SU-DHL-6 (cell line): ENCODE results near the gene HDGFL2.

ENCODE experiments used
- H2AFZ ChIP-seq: fragments of 200-600 bp; sonication (generic); 2 replicates; pipeline ENCODE4 v1.6.1; 2014; ENCODE audit warnings: low read depth, mild to moderate bottlenecking, moderate library complexity, mixed read lengths, antibody characterized with exemption, low read length; ENCODE audit not compliant: severe bottlenecking
- H3F3A ChIP-seq: fragments of 200-600 bp; shearing (Covaris generic); 2 replicates; pipeline ENCODE4 v1.6.0; 2016; ENCODE audit warnings: antibody characterized with exemption, mild to moderate bottlenecking; ENCODE audit not compliant: insufficient read depth
- H3K27ac ChIP-seq: fragments of 200-600 bp; sonication (generic); 2 replicates; pipeline ENCODE4 v1.5.1; 2016; ENCODE audit warnings: low read depth, mild to moderate bottlenecking, low read length, moderate library complexity, mixed read lengths
- H3K27me3 ChIP-seq: fragments of 200-600 bp; sonication (generic), shearing (Covaris generic); 2 replicates; pipeline ENCODE4 v1.6.0; 2014; ENCODE audit warnings: mild to moderate bottlenecking, low read length
- H3K36me3 ChIP-seq: fragments of 200-600 bp; sonication (generic); 2 replicates; pipeline ENCODE4 v1.6.1; 2014; ENCODE audit warnings: mild to moderate bottlenecking, low read length, mixed read lengths
- H3K4me2 ChIP-seq: fragments of 300-600, 200-600 bp; shearing (Covaris generic), sonication (generic); 2 replicates; pipeline ENCODE4 v1.6.0; 2014; ENCODE audit warnings: low read length, low read depth, mild to moderate bottlenecking; ENCODE audit not compliant: poor library complexity, severe bottlenecking
- H3K4me3 ChIP-seq: fragments of 200-600 bp; sonication (generic); 2 replicates; pipeline ENCODE4 v1.5.1; 2014; ENCODE audit warnings: antibody characterized with exemption, low read length, mild to moderate bottlenecking, mixed read lengths; ENCODE audit not compliant: insufficient read depth, poor library complexity, severe bottlenecking
- H3K79me2 ChIP-seq: fragments of 200-600 bp; sonication (generic); 2 replicates; pipeline ENCODE4 v1.6.1; 2014; ENCODE audit warnings: mild to moderate bottlenecking, low read length, moderate library complexity; ENCODE audit not compliant: insufficient read depth
- H3K9ac ChIP-seq: fragments of 200-600 bp; sonication (generic); 2 replicates; pipeline ENCODE4 v1.7.0; 2014; ENCODE audit warnings: mild to moderate bottlenecking, low read length
- H3K9me2 ChIP-seq: fragments of 200-600 bp; sonication (generic); replicated peaks from 2 replicates; pipeline ENCODE4 v1.6.1; 2014; ENCODE audit warnings: low read length; ENCODE audit not compliant: insufficient read depth
- H3K9me3 ChIP-seq: fragments of 200-600 bp; sonication (generic); 2 replicates; pipeline ENCODE4 v1.6.1; 2014; ENCODE audit warnings: low read length, mixed read lengths; ENCODE audit not compliant: insufficient read depth
- H4K20me1 ChIP-seq: fragments of 200-600 bp; sonication (generic); 2 replicates; pipeline ENCODE4 v1.6.1; 2014; ENCODE audit warnings: low read depth, mild to moderate bottlenecking, antibody characterized with exemption, low read length, moderate library complexity, mixed read lengths
- EZH2phosphoT487 ChIP-seq: fragments of 200-600 bp; sonication (generic), shearing (Covaris generic); conservative IDR thresholded peaks from 2 replicates; pipeline ENCODE4 v1.6.1; 2018; ENCODE audit warnings: mild to moderate bottlenecking, antibody characterized with exemption, low read length, moderate library complexity, mixed read lengths
- TF ChIP-seq, protein P1 (sequence below): fragments of 200-600 bp; sonication (generic); IDR thresholded peaks from one replicate; pipeline ENCODE4 v1.5.1; 2017; ENCODE audit warnings: antibody characterized with exemption, mild to moderate bottlenecking, low read length, moderate library complexity; ENCODE audit not compliant: insufficient read depth, poor library complexity, severe bottlenecking

HDGFL2 gene

DNA sequence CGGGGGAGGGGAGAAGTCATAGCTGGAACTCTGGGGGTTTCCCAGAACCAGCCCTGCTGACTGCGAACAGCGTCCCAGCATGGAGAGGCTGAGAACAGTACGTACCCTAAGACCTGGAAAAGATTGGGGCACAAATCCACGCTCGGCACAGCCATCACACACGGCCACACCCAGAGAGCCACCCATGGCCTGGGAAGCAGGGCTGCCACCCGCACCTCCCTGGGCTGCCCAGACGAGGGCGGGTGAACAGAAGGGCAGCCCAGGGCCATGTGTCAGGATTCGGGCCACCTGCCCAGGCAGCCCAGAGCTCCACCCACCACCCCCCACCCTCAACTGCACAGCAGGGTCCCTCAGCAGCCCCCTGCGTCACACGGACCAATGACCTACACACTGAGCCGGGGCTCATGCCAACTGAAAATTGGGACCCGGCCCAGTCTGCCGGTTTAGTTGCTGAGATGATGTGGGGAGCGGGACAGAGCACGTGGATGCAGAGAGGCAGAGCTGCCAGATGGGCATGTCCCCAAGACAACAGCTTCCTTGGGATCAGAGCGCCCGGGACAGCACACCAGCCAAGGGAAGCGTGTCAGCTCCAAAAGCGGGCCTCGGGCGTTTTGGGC is 23.0 kb upstream of the HDGFL2 start:
- no peak overlapping the region for H3K9ac ChIP-seq
- no peaks in the 10 kb centered on the region for H4K20me1 ChIP-seq
- H3K9me2 ChIP-seq: no peaks in the 10 kb centered on the region
- H2AFZ ChIP-seq: no peak overlapping the region
- H3K27me3 ChIP-seq: no peaks in the 10 kb centered on the region
- H3K27ac ChIP-seq: no peak overlapping the region
- TF ChIP-seq EZH2phosphoT487: no peak
- TF ChIP-seq, protein P1, sequence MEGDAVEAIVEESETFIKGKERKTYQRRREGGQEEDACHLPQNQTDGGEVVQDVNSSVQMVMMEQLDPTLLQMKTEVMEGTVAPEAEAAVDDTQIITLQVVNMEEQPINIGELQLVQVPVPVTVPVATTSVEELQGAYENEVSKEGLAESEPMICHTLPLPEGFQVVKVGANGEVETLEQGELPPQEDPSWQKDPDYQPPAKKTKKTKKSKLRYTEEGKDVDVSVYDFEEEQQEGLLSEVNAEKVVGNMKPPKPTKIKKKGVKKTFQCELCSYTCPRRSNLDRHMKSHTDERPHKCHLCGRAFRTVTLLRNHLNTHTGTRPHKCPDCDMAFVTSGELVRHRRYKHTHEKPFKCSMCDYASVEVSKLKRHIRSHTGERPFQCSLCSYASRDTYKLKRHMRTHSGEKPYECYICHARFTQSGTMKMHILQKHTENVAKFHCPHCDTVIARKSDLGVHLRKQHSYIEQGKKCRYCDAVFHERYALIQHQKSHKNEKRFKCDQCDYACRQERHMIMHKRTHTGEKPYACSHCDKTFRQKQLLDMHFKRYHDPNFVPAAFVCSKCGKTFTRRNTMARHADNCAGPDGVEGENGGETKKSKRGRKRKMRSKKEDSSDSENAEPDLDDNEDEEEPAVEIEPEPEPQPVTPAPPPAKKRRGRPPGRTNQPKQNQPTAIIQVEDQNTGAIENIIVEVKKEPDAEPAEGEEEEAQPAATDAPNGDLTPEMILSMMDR: no peak
- peaks cover 6% of the 10 kb centered on the region; the same call in 1 of the 2 replicates for H3F3A ChIP-seq
- H3K79me2 ChIP-seq: no peaks in the 10 kb centered on the region
- H3K9me3 ChIP-seq: no peaks in the 10 kb centered on the region
- H3K4me3 ChIP-seq: no peak overlapping the region
- H3K4me2 ChIP-seq: no peak overlapping the region
- no peaks in the 10 kb centered on the region for H3K36me3 ChIP-seq

DNA sequence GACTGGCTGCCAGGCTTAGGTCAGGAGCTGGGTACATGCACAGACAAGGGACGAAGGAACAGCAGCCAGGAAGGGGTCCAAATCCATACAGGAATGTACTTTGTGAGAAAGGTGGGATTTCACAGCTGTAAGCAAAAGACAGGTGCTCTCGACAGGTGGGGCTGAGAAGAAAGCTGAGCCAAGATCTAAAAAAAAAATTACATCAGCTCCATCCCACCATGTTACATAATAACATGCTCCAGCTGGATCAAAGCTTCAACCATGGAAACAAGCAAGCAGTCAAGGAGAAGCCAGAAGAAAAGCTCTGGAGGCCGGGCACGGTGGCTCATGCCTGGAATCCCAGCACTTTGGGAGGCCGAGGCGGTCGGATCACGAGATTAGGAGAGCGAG is 22.5 kb upstream of the HDGFL2 start:
- no peak overlapping the region for H3K4me2 ChIP-seq
- no peaks in the 10 kb centered on the region for H3K27me3 ChIP-seq
- no peaks in the 10 kb centered on the region for H3K9me3 ChIP-seq
- H3K36me3 ChIP-seq: no peaks in the 10 kb centered on the region
- TF ChIP-seq, protein P1: no peak
- TF ChIP-seq EZH2phosphoT487: no peak
- H3K9ac ChIP-seq: no peak overlapping the region
- no peak overlapping the region for H3K27ac ChIP-seq
- H3K9me2 ChIP-seq: no peaks in the 10 kb centered on the region
- peaks cover 6% of the 10 kb centered on the region; the same call in 1 of the 2 replicates for H3F3A ChIP-seq
- H2AFZ ChIP-seq: no peak overlapping the region
- no peaks in the 10 kb centered on the region for H3K79me2 ChIP-seq
- no peaks in the 10 kb centered on the region for H4K20me1 ChIP-seq
- H3K4me3 ChIP-seq: no peak overlapping the region

DNA sequence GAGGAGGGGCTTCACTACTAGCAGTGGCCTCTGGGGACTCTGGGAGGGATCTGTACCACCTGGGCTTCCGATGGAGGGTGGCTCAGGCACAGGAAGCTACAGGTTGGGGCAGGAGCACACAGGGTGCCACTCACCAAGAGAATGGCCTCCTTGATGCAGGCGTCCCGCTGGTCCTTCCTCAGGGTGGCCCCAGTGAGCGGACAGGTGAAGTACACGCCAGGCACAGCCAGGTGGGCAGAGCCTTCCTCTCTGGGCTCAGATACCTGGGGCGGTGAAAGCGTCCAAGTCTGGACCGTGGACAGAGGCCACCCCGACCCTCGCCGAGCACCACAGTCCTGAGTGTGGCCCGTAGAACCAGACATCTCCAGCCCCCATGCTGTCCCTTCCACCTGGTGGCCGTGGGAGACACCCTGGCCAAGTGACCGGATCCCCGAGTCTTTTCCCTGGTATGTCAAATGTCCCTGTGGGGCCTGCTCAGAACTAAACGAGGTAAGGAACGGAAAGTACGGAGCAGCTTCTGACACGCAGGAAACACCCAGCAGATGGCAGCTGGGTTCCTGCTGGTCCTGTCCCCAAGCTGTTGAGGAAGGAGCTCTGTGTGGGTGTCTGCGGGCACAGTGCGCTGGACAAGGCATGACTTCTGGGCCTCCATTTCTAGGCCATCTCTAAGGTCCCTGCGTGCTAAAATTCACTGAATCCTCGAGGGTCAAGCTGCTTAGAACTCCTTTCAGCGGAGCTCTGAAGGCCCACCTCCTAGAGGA is 19.7 kb upstream of the HDGFL2 start:
- H2AFZ ChIP-seq: no peak overlapping the region
- H4K20me1 ChIP-seq: no peaks in the 10 kb centered on the region
- H3K9me2 ChIP-seq: no peaks in the 10 kb centered on the region
- H3K79me2 ChIP-seq: 0 out of 2 replicates have a peak, but pooled peaks cover 7% of the 10 kb centered on the region
- no peaks in the 10 kb centered on the region for H3K36me3 ChIP-seq
- no peaks in the 10 kb centered on the region for H3K27me3 ChIP-seq
- no peak overlapping the region for H3K9ac ChIP-seq
- H3K27ac ChIP-seq: no peak overlapping the region
- H3K4me3 ChIP-seq: no peak overlapping the region
- H3K4me2 ChIP-seq: no peak overlapping the region
- no peak for TF ChIP-seq EZH2phosphoT487
- TF ChIP-seq, protein P1: no peak
- no peaks in the 10 kb centered on the region for H3K9me3 ChIP-seq
- peaks cover 6% of the 10 kb centered on the region; the same call in 1 of the 2 replicates for H3F3A ChIP-seq
